ENCODE results near the gene OSGIN1.

OSGIN1 gene

GRCh38 chr16:83989300-83989699 lies 36.3 kb downstream of the OSGIN1 start:
- no peak for DNase-seq (ENCODE audit: low spot score)
- Histone ChIP-seq H3K27ac (no peak overlapping the region), H3K4me3 (no peak overlapping the region)
- TF ChIP-seq CTCF (IDR thresholded peaks at IDR 0.05) = no peak

- Histone ChIP-seq H3K4me3 (no peak overlapping the region), H3K27ac (no peak overlapping the region)
- DNase-seq (ENCODE audit: low spot score) = no peak
- TF ChIP-seq CTCF (IDR thresholded peaks at IDR 0.05) = no peak
Observed at GRCh38 chr16:83990492-83990891, 37.5 kb downstream of the OSGIN1 start.

- Histone ChIP-seq H3K4me3 (no peak overlapping the region), H3K27ac (no peak overlapping the region)
- TF ChIP-seq CTCF (IDR thresholded peaks at IDR 0.05) = no peak
- no peak for DNase-seq (ENCODE audit: low spot score)
Observed at GRCh38 chr16:83992624-83993023, 39.6 kb downstream of the OSGIN1 start.

- TF ChIP-seq CTCF (IDR thresholded peaks at IDR 0.05) = no peak
- H3K4me3 ChIP-seq = no peak overlapping the region
- H3K27ac ChIP-seq = no peak overlapping the region
- no peak for DNase-seq (ENCODE audit: low spot score)
Observed at GRCh38 chr16:83994087-83994486, 41.0 kb downstream of the OSGIN1 start.

- Histone ChIP-seq H3K4me3 (no peak overlapping the region), H3K27ac (no peak overlapping the region)
- DNase-seq (ENCODE audit: low spot score) = no peak
- no peak for TF ChIP-seq CTCF (IDR thresholded peaks at IDR 0.05)
Observed at GRCh38 chr16:83994703-83995102, 41.7 kb downstream of the OSGIN1 start.

GRCh38 chr16:83995754-83996153 lies 42.7 kb downstream of the OSGIN1 start:
- no peak for DNase-seq (ENCODE audit: low spot score)
- Histone ChIP-seq H3K4me3 (no peak overlapping the region), H3K27ac (no peak overlapping the region)
- TF ChIP-seq CTCF (IDR thresholded peaks at IDR 0.05) = no peak

GRCh38 chr16:83996481-83997252 lies 43.6 kb downstream of the OSGIN1 start:
- no peak for TF ChIP-seq CTCF (IDR thresholded peaks at IDR 0.05)
- Histone ChIP-seq H3K4me3 (no peak overlapping the region), H3K27ac (no peak overlapping the region)
- no peak for DNase-seq (ENCODE audit: low spot score)
